Lower leg skin (tissue), 3 donors: ENCODE data around the gene FOXO6.

Experiments
- CTCF ChIP-seq, 3 donors: fragments of 450-650 bp; IDR thresholded peaks; one replicate each; pipeline ENCODE4 v1.5.1; 2016; ENCODE audit warnings: antibody characterized with exemption in 3 of 3, mild to moderate bottlenecking in 3 of 3, moderate library complexity in 2 of 3
- POLR2A ChIP-seq, 2 donors: fragments of 450-650 bp; IDR thresholded peaks; one replicate each; pipeline ENCODE4 v1.6.1; 2016 to 2017; ENCODE audit warnings: antibody characterized with exemption in 2 of 2, mild to moderate bottlenecking in 1 of 2, moderate library complexity in 1 of 2

- TF ChIP-seq POLR2A (IDR thresholded peaks at IDR 0.05) (no peak), CTCF (IDR thresholded peaks at IDR 0.05) (no peak)
These were observed 70.5 kb downstream of the FOXO6 start for GRCh38 chr1:41431490-41432350.
